Mononuclear cell (primary cell): ENCODE results near the gene EMP3. TPM values are rescaled to one million over a fixed set of nuclear protein-coding genes. Genes with fewer than 3 reads are reported as not detected.
"Not testable (repeated sequence)": the region's sequence is repeated elsewhere in the genome, so short reads cannot be mapped to it uniquely, and the experiment has no call there.

ENCODE experiments used
- H3K27me3 ChIP-seq: 2 replicates; pipeline ENCODE4 v1.6.0; 2011; ENCODE audit warnings: low read length, control low read depth; ENCODE audit not compliant: insufficient read depth
- H3K4me1 ChIP-seq: 2 replicates; pipeline ENCODE4 v1.5.1; 2011; ENCODE audit warnings: mild to moderate bottlenecking, low read length, control low read depth; ENCODE audit not compliant: insufficient read depth
- H3K4me3 ChIP-seq: 2 replicates; pipeline ENCODE4 v1.5.1; 2011; ENCODE audit warnings: mild to moderate bottlenecking, low read length, moderate library complexity
- H3K9me3 ChIP-seq: 2 replicates; pipeline ENCODE4 v1.5.1; 2011; ENCODE audit warnings: low read depth, mild to moderate bottlenecking, control low read depth, low read length
- total RNA-seq: library from RNA; depleted of rRNA; stranded (reverse); fragments of >200 nt; gene quantifications from one replicate; pipeline ENCODE4 v1.2.3, GENCODE V29; 2012

Gene EMP3
- total RNA-seq, 1 donor: 230 TPM

GRCh38 chr19:48371771-48372170 lies 46.4 kb downstream of the EMP3 start:
- not testable (repeated sequence) for H3K4me3 ChIP-seq, H3K4me1 ChIP-seq, H3K9me3 ChIP-seq, H3K27me3 ChIP-seq

GRCh38 chr19:48372904-48373303 lies 47.6 kb downstream of the EMP3 start:
- Histone ChIP-seq H3K9me3 (no peaks in the 10 kb centered on the region), H3K4me1 (no peaks in the 10 kb centered on the region), H3K27me3 (no peaks in the 10 kb centered on the region), H3K4me3 (no peak overlapping the region)

DNA sequence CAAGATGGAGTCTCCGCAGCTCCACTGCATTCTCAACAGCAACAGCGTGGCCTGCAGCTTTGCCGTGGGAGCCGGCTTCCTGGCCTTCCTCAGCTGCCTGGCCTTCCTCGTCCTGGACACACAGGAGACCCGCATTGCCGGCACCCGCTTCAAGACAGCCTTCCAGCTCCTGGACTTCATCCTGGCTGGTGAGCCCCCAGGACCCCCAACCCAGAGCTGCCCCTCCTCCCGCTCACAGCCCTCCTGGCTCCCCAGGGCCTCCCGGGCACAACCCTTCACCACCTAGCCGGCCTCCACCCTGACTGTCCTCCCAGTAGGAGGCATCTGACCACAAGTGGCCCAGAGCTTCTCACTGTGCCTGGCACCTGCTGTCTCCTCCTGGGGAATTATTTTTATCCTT lies 48.2 kb downstream of the EMP3 start:
- Histone ChIP-seq H3K4me1 (no peaks in the 10 kb centered on the region), H3K9me3 (no peaks in the 10 kb centered on the region), H3K27me3 (no peaks in the 10 kb centered on the region), H3K4me3 (no peak overlapping the region)

DNA sequence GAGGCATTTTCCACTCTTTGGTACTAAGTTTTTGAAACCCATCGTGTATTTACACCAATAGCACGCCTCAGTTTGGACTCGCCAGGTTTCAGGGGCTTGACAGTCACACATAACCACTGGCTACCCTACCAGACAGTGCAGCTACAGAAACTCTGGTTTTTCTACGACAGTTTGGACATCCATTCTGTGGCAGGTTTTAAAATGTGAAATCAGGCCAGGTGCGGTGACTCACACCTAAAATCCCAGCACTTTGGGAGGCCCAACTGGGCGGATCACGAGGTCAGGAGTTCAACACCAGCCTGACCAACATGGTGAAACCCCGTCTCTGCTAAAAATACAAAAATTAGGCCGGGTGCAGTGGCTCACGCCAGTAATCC lies 52.8 kb downstream of the EMP3 start:
- H3K4me3 ChIP-seq: no peak overlapping the region
- no peaks in the 10 kb centered on the region for H3K27me3 ChIP-seq
- no peaks in the 10 kb centered on the region for H3K4me1 ChIP-seq
- no peaks in the 10 kb centered on the region for H3K9me3 ChIP-seq

DNA sequence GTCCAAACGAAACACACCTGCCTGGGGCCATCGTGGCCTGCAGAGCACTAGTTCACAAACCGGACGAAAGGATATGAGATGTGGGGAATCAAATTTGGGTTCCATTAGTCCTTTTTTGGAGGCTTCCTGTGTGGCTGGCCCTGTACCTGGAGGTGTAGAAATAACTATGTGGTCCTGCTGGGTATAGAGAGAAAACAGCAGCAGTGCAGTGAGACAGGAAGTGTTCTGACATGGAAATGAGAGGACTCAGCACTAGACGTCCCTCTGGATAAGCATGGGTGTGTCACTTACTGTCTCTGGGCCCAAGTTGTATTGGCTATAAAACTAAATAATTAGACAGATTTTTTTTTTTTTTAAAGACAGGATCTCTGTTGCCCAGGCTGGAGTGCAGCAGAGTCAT lies 53.7 kb downstream of the EMP3 start:
- no peaks in the 10 kb centered on the region for H3K4me1 ChIP-seq
- H3K4me3 ChIP-seq: no peak overlapping the region
- H3K9me3 ChIP-seq: no peaks in the 10 kb centered on the region
- no peaks in the 10 kb centered on the region for H3K27me3 ChIP-seq

Other genes with a start within 250 kb of the EMP3 start
- 4.2 TPM for gene PLA2G4C, start 214.7 kb upstream of the EMP3 start, total RNA-seq
- 24.8 TPM for gene LIG1, start 155.2 kb upstream of the EMP3 start, total RNA-seq
- 0.73 TPM for gene ZSWIM9, start 154.9 kb upstream of the EMP3 start, total RNA-seq
- 46.0 TPM for gene CARD8, start 69.6 kb upstream of the EMP3 start, total RNA-seq
- gene ZNF114, start 55.5 kb upstream of the EMP3 start, total RNA-seq: not detected
- gene TMEM143, start 38.4 kb downstream of the EMP3 start, total RNA-seq: 3.4 TPM
- gene SYNGR4, start 38.8 kb downstream of the EMP3 start, total RNA-seq: not detected
- gene KDELR1, start 66.0 kb downstream of the EMP3 start, total RNA-seq: 20.0 TPM
- 0.10 TPM for gene GRIN2D, start 68.1 kb downstream of the EMP3 start, total RNA-seq
- 15.2 TPM for gene GRWD1, start 120.4 kb downstream of the EMP3 start, total RNA-seq
- gene KCNJ14, start 130.0 kb downstream of the EMP3 start, total RNA-seq: 1.7 TPM
- gene CYTH2, start 143.8 kb downstream of the EMP3 start, total RNA-seq: 14.9 TPM
- 1.5 TPM for gene LMTK3, start 186.3 kb downstream of the EMP3 start, total RNA-seq
- not detected for gene SULT2B1, start 226.6 kb downstream of the EMP3 start, total RNA-seq